MV-4-11 (cell line): ENCODE results near the gene NR1D1.

Experiments
- DNase-seq: peaks from one replicate; lab custom pipeline; 2025; lab: John Stamatoyannopoulos, UW

Gene NR1D1

DNA sequence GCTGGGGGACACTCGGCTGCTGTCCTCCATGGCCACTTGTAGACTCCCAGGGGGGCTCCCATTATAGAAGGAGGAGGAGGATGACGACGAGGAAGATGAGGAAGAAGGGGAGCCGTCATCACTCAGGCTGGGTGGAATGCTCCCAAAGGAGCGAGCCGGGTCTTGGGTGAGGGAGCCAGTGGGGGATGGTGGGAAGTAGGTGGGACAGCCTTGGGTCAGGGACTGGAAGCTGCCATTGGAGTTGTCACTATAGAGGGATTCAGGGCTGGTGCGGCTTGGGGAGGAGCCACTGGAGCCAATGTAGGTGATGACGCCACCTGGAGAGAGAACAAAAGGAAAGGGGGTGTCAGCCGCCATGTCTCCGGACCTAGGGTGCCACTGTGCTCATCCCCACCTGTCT lies 3.3 kb downstream of the NR1D1 start:
- DNase-seq: no peak

DNA sequence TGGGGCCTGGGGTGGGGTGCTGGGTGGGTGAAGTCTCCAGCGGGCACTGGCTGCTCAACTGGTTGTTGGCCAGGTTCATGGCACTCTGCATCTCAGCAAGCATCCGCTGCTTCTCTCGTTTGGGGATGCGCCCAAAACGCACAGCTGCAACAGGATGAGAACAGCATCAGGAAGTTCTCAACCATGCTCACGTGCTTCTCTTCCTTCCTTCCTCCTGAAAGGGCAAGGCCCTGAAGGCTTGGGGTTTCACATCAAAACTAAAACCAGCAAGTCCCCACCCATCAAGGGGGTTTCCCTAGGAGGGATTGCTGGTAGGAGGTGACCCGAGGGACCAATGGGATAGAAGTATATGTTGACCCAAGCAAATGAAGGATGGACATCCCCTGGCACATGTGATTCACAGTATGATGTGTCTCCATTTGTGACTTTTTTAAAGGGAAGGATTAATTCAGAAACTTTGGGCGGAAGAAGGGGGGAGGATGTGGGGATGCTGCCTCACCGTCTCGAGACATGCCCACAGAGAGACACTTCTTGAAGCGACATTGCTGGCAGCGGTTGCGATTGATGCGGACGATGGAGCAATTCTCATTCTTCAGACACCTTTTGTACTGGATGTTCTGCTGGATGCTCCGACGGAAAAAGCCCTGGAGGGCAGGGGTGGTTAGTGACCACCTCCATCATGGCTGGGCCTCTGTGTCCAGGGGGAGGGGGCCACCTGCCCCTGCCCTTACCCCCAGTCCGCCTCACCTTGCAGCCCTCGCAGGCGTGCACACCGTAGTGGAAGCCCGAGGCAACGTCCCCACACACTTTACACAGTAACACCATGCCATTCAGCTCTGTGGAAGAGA lies 4.2 kb downstream of the NR1D1 start:
- DNase-seq: peak; percentile 89

DNA sequence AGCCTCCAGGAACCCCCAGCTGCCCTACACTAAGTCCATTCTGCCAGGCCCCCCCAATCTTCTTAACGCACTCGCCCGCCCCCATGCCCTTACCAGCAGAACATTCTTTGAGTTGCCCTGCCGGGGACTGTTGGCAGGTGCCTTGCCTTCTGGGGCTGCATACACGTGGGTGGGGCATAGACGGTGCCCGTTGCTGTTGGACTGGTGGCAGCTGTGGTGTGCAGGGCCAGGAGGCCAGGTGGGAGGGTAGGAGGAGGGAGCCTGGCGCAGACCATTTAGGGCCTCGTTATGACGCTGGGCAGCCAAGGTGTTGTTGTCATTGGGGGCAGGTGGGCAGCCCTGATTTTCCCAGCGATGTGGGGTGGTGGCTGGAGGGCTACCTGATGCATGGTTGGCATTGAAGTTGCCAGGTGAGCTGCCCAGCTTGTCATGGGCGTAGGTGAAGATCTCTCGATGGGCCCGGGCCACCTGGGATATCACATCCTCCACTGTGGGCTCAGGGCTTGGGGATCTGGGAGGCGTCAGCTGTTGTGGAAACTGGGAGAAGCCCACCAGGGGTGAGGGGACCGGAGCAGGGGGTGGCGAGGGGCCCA lies 4.9 kb downstream of the NR1D1 start:
- DNase-seq: no peak

DNA sequence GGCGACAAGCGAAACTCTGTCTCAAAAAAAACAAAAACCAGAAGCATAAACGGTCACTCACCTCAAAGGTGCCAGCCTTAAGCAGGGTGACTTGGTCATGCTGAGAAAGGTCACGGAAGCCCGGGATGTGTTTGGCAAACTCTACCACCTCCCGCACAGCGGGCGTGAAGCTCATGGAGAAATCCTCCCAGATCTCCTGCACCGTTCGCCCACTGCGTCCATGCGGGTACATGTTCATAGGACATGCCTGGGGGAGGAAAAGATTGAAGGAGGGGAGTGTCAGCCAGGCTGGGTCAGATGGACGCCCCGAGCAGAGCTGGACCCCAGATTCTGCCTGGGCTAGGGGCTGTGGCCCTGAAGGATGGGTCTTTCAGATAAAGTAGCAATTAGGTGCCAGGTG lies 5.5 kb downstream of the NR1D1 start:
- DNase-seq: no peak

DNA sequence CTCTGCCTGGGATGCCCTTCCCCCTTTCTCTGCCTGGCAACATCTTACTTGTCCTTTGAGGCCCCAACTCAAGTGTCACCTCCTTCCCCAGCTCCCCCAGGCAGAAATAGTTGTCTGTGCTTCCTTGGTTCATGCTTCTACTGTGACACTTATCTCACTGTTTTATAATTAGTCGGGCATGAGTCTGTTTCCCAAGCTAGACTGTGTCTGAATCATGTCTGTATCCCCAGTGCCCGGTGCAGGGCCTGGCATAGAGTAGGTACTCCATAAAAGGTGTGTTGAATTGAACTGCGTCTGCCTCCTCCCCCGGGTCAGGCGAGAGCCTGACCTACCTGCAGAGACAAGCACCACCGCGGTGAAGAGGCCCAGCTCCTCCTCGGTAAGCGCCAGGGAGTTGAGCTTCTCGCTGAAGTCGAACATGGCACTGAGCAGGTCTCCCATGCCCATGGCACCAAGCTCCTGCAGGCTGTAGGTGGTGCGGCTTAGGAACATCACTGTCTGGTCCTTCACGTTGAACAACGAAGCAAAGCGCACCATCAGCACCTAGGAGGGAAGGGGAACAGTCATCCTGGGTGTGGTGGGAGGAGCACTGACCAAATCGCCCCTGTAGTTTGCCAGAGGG lies 6.7 kb downstream of the NR1D1 start:
- DNase-seq: no peak

DNA sequence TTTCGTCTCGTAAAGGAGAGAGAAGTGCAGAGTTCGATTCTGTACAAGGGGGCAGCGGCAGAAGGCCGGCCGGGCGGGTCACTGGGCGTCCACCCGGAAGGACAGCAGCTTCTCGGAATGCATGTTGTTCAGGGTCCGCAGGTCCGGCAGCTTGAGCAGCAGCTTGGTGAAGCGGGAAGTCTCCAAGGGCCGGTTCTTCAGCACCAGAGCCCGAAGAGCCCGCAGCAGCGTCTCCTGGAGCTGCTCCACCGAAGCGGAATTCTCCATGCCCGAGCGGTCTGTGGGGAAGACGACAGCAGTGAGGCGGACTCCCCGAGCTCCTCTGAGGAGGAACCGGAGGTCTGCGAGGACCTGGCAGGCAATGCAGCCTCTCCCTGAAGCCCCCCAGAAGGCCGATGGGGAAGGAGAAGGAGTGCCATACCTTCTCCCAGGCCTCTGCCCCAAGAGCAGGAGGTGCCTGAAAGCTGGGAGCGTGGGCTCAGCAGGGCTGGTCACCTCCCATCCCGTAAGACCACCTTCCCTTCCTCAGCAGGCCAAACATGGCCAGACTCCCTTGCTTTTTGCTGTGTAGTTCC lies 7.3 kb downstream of the NR1D1 start:
- DNase-seq: no peak

DNA sequence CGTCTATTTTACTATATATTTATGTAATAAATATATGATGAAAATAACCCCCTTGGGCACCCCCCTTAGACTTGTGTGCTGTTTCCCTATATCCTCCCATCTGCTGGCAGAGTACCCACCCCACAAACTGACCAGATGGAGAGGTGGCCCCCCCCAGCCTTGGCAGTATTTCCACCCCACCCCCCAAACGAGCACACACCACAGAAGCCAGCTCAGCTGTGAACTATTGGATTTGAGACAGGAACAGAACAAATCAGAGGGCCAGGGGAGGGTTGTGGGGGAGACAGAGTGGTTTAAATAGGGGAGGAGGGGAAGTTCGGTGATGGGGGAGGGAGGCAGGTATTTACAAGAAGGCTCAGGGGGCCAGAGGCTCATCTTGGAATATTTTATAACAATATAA lies 7.8 kb downstream of the NR1D1 start:
- no peak for DNase-seq

DNA sequence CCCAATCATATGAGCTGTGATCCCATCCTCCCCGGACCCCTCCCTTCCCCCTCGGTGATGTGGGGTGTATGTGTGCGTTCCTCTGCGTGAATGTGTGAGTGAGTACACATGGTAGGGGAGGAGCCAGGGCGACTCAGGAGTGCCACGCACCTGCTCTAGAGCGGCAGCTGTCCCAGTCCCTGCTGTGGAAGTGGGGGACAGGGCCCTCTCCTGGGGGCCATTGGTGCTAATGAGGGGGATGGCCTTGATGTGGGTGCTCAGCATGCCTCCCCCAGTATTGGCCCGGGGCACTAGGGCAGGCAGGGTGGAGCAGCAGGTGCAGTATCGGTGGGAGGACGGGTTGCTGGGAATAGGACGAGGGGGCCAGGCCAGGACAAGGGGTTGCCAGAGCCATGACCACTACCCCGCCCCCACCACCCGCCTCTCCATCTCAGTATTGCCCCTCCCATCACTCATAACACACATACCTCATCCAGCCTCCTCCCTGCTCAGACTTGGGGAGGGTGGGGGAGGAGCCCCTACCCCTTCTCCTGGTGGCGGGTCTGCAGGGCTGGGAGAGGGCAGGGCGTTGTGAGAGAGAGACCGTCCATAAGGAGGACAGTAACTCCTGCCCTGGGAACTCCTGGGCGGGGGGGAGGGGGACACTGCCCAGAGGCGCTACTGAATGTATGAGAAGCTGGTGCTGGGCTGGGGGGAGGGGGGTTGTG lies 8.5 kb downstream of the NR1D1 start:
- DNase-seq: no peak

DNA sequence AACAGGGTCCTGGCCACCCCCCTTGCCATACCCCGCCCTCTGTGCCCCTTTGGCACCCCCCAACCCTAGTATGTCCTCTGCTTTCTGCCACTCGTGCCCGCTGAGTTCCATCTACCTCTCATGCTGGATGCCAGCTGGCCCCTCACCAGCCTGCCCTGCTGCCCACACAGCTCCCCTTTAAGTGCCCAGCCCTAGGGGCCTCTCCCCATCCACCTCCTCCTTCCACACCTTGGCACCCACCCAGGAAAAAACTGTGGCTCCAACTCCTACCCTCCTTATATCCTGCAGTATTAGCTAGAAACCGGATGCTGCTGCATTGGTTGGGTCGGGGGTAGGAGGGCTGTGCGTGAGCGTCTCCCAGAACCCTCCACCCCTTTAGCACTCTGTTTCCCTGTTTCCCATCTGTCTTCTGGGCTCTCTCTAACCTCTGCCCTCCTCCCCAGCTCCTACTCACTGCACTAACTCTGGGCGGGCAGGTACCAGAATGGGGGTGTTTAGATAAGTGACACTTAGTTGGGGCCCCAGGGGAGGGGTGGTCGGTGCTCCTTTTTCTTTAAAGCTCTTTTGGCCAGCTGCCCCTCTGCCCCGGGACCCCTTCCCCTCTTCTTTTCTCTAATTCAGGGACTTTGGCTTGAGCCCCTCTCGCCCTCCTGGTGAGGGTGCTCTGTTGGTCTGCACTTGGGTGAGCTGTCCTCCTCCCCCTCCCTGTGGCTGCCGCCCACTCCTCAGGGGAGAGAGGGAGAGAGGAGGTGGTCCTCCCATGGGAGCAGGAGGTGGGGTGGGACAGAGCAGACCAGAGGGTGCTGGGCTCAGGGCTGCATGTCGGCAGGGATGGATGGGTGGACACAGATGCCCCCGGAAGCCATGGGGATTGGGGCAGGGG lies 9.9 kb downstream of the NR1D1 start:
- no peak for DNase-seq

DNA sequence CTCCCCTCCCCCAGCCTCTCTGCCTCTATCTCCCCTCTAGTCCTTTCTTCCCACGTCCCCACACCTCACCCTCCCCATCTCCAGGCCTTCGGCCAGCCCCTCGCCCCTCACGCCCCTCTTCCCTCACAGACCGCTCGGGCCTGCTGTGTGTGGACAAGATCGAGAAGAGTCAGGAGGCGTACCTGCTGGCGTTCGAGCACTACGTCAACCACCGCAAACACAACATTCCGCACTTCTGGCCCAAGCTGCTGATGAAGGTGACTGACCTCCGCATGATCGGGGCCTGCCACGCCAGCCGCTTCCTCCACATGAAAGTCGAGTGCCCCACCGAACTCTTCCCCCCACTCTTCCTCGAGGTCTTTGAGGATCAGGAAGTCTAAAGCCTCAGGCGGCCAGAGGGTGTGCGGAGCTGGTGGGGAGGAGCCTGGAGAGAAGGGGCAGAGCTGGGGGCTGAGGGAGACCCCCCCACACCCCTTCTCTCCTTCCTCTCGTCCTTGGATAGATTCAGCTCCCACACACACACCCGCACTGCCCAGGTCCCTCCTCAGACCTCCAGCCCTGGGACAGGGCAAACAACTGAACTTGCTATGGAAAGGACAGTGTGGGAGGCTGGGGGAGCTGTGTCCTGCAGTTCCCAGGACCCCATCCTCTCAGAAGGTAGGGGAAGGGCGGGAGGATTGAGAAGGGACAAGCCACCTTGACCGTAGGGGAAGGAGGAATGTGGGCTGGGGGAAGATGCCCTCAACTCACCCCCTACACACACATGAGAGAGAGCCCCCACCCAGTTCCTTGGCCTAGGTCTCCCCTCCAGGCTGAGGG lies 11.1 kb downstream of the NR1D1 start:
- no peak for DNase-seq

DNA sequence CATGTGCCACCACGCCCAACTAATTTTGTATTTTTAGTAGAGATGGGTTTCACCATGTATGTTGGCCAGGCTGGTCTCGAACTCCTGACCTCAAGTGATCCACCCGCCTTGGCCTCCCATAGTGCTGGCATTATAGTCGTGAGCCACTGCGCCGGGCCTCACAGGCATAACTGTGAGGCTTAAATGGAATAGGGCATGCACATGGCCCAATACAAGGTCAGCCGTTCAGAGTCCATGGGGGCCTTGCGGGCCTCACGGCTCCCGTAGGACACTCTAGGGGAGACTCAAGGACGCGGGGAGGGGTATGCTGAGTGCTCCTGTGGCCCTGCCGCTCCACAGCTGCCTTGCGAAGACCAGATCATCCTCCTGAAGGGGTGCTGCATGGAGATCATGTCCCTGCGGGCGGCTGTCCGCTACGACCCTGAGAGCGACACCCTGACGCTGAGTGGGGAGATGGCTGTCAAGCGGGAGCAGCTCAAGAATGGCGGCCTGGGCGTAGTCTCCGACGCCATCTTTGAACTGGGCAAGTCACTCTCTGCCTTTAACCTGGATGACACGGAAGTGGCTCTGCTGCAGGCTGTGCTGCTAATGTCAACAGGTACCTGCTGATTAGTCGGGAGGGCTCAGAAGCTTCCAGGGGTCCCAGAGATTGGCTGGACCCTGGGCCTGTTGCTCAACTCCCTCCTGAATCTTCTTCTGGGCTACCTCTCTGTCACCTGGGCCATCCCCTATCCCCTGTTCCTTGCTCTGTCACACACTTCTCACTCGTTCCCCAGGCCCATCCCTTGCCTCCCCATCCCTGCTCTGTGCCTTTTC lies 12.3 kb downstream of the NR1D1 start:
- DNase-seq: no peak

DNA sequence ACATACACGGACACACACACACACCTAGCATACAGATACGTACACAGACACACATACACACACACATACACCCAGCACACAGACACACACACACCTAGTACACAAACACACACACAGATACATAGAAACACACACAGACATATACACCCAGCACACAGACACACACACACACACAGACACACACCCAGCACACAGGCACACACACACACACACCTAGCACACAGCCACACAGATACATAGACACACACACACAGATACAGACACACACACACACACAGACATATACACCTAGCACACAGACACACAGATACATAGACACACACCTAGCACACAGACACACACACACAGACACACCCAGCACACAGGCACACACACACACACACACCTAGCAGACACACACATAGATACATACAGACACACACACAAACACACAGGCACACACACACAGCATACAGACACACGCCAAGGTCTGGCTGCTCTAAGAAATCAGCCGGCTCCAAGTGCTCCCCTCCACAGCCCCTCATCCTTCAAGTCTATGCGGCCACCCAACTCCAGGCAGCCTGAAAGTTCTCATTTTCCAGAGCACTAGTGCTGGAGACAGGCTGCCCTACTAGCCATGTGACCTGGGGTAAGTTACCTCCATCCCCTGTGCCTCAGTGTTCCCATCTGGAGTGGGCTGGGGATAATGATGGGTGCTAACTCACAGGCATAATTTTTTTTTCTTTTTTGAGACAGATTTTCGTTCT lies 13.2 kb downstream of the NR1D1 start:
- no peak for DNase-seq

DNA sequence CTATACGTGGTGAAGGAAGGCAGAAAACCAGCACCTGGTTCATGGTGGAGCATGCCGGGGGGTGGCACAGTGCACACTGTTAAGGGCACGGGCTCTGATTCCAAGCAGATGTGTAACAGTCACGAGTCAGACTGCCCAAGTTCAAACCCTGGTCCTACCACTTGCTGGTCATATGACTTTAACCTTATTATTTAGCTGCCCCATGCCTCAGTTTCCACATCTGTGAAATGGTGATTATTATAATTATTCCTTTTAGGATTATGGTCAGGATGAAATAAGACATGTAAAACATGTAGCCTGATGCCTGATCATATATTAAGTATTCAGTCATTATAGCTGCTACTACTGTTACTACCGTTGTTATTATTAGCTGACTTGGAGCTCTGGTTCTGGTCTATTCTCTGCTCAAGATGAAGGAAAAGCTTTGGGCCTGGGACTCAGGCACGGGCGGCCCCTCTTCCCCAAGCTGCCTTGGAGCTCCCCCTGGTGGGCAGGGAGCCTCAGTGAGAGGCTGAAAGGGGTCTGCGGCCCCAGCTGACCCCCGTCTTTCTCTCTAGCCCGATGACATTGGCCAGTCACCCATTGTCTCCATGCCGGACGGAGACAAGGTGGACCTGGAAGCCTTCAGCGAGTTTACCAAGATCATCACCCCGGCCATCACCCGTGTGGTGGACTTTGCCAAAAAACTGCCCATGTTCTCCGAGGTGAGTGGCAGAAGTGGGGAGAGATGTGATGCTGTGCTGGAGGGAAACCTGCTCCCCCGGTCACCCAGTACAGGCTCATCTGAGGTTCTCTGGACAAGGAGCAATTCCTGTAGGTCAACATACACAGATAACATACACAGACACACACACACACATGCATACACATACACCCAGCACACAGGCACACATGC lies 14.0 kb downstream of the NR1D1 start:
- no peak for DNase-seq

DNA sequence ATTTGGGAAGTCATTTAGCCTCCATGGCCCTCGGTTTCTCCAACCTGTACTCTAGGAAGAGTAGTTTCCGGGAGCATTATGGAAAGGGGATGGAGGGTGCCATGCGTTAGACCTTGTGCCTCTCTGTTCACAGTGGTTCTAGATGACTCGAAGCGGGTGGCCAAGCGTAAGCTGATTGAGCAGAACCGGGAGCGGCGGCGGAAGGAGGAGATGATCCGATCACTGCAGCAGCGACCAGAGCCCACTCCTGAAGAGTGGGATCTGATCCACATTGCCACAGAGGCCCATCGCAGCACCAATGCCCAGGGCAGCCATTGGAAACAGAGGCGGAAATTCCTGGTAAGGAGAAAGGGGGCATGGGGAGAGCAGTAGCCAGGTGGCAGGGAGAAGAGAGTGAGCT lies 15.9 kb downstream of the NR1D1 start:
- DNase-seq: no peak

DNA sequence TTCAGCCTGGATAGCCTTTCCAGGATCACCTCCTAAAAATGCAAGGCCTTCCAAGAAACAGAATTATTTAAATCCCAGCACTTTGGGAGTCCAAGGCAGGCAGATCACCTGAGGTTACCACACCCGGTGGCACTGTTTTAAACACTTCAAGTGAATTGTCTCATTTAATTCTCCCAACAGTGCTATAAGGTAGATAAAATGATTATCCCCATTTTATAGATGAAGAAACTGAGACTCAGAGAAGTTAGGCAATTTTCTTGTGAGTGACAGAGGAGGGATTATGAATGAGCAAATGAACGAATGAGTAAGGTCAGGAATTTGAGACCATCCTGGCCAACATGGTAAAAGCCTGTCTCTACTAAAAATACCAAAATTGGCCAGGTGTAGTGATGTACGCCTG lies 20.8 kb downstream of the NR1D1 start:
- no peak for DNase-seq

DNA sequence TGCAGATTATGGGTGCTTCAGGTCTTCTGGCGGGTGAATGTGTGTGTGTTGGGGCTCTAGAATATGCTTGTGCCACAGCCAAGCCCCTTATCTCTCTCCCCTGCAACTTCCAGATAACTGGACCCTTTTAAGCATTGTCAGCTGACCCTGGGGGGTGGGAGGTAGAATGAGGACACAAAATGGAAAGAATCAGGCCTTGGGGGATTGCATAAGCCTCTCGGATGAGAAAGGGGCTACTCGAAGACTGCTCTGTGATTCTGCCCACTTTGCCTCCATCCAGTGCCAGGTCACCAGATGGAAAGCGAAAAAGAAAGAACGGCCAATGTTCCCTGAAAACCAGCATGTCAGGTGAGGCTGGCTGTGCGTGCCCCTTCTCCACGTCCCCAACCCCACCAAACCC lies 23.8 kb downstream of the NR1D1 start:
- no peak for DNase-seq

DNA sequence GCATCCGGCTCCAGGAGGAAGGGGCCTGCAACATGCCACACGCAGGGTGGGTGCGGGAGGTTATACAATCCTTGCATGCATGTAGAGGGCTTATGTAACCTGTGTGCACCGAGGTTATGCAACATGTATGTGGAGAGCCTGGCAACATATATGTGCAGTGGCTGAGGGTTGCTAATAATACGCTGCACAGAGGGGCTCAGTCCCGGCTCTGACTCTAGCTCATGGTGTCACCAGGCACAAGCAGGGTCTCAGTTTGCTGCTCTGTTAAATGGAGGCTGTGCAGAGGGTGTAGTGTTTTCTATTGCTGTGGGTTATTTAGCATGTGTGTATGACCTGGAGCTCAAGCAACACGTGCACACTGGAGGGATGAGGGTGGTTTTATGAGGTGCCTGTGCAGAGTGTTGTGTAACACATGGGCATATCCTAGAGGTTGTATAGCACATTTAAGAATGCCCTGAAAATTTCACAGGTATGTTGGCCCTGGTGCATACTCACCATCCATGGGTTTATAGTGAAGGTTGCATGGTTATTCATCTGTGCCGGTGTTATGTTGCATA lies 24.4 kb downstream of the NR1D1 start:
- DNase-seq: no peak
